ENCODE results near the gene DNM2.
"Not testable (repeated sequence)": the region's sequence is repeated elsewhere in the genome, so short reads cannot be mapped to it uniquely, and the experiment has no call there.

DNM2 gene

DNA sequence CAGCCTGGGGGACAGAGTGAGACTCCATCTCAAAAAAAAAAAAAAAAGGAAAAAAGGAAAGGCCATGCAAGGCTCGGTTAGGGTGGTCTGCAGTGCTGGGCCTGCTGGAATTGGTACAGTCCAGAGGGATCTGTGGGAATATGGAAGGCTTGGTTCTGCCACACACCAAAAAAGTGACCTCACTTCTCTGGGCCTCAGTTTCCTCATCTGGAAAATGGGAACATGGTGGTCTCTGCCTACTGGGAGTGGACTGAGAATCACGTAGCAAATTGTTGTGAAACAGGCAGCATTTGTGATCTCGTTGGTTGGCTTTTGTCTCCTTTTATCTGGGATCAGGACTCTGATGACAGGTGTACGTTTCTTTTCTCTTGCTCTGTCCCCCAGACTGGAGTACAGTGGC, 7.5 kb downstream of the DNM2 start:
- DNase-seq (ENCODE audit: low spot score): no peak

DNA sequence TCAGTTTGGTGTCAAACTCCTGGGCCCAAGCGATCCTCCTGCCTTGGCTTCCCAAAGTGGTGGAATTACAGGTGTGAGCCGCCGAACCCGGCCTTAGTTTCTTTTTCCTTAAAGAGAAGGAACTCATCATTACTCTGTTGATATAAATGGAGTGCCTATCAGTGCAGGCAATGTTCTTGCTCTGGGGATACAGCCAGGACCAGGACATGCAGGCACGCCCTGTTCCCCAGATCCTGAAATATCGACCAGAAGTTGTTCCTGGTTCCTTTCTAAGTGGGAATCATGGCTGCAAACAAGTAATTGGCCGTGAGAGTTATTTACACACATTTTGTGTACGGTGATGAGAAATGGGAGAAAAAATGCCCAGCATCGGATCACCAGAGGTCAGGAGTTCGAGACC, 8.4 kb downstream of the DNM2 start:
- DNase-seq (ENCODE audit: low spot score): no peak

DNA sequence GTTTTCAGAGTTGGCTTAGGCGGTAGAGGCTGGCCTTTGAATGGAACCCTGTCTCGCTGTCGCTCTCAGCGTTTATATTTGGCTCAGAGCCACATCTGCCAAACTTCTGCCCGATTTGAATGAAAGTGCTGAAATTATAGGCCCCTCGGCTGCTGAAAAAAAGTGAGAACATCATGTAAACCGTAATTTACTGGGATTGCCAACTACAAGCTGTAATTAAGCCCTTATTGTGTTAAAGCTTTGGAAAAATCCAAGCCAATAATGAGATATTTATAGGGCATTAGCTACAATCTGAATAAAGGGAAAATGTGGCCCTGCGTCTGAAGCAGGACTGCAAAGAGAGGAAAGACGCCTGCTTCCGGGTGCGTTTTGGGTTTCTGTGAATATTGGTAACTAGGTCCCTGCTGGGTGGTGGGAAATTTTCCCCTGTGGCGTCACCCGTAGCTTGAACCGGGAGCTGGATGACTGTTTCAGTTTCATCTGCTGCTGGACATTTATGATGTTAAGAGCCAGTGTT, 9.9 kb downstream of the DNM2 start:
- no peak for DNase-seq (ENCODE audit: low spot score)

DNA sequence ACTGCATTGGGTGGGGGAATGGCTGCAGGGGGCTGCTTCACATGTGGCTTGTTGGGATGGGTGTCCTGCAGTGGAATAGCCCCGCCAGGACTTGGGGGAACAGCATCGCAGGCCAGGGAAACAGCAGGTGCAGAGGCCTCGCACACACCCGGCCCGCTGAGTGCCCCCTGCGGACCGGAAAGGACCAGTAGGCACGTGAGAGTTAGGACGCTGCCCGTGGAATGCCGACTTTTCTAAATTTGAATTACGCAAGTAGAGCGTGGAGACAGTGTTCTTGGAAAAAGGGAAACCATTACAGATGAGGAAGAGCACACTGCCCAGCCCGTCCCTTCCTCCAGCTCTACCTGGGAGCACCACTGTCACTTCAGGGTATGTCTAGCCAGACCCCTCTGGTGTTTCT, 11.5 kb downstream of the DNM2 start:
- DNase-seq (ENCODE audit: low spot score): no peak

DNA sequence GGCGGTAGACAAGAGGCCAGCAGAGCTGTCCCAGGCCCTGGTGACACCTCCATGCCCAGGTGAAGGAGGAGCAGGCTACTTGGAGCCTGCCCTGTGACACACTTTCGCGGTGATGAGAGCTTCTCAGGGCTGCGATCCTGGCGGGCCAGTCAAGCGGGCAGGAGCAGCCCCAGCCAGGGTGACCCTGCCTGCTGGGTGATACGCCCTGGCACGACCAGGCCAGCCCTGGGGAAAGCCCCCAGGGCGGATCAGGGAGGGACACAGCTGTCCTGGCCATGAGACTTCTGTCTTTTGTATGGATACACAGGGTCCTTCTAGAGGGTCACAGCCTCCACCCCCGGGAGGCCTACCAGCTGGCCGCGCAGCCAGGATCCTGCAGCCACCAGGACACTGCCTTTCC, 13.1 kb downstream of the DNM2 start:
- DNase-seq (ENCODE audit: low spot score): peak; percentile 82

DNA sequence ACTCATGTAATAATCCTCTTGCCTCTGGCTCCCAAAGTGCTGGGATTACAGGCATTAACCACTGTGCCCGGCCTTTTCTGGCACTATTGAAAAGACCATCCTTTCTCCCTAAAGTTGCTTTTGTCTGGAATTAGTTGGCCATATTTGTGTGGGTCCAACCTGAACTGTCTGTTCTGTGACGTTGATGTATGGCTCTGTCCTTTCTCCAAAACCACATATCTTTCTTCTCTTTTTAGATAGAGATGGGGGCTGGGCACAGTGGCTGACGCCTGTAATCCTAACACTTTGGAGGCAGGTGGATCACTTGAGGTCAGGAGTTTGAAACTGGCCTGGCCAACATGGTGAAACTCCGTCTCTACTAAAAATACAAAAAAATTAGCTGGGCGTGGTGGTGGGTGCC, 17.9 kb downstream of the DNM2 start:
- DNase-seq (ENCODE audit: low spot score): no peak

DNA sequence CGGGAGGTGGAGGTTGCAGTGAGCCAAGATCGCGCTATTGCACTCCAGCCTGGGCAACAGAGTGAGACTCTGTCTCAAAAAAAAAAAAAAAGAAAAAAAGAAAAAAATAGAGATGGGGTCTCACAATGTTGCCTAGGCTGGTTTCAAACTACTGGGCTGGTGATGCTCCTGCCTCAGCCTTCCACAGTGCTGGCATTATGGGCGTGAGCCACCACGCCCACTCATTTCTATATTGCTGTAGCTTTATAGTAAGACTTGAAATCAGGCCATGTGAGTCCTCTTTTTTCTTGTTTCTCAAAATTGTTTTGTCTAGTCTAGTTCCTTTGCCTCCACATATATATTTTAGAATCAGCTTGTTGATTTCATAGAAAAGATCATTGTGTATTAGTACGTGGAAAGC, 18.3 kb downstream of the DNM2 start:
- no peak for DNase-seq (ENCODE audit: low spot score)

DNA sequence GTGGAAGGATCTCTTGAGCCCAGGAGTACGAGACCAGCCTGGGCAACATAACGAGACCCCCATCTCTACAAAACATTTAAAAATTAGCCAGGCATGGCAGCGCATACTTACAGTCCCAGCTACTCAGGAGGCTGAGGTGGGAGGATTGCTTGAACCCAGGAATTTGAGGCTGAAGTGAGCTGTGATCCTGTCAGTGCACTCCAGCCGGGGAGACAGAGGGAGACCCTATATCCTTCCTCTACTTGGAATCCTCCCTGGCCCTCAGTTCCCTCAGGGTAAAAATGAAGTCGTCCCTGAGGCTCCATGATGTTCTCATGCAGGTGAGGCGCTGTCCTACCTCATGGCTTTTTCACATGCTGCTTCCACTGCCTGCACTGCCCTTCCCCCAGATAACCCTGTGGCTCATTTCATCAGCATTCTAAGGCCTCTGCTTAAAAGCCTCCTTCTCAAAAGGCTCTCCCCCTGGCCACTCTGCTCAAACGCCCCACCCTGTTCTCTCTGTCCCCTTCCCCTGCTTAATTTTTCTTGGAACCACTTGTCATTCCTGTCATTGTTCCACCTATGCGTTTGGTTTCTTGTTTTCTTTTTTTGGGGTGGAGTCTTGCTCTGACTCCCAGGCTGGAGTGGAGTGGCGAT, 19.2 kb downstream of the DNM2 start:
- no peak for DNase-seq (ENCODE audit: low spot score)

DNA sequence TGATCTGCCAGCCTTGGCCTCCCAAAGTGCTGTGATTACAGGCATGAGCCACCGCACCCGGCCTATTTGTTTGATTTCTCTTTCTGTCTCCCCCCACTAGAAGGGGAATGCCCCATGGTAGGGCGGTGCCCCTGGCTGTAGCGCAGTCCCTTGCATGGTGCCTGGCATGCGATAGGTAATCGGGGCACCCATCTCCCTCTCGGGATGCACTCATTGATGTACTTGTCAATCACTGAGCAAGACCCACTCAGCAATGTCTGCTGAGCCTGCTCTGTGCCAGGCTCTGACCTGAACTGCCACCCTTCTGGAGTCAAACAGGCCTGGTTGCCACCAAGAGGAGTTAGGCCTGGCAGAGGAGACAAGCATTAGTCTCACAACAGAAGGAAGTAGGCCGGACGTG, 19.8 kb downstream of the DNM2 start:
- no peak for DNase-seq (ENCODE audit: low spot score)

DNA sequence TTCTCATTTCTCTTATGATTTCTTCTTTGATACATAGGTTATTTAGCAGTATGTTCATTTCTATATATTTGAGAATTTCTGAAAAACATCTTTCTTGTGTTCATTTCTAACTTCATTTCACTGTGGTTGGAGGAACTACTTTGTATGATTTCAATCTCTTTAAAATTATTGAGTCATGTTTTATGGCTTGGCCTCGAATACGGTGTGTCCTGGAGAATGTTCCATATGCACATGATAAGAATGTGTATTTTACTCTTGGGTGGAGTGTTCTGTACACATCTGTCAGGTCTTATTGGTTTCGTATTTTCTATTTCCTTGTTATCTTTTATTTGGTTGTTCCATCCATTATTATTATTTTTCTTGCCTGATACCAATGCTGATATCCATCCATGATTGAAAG, 22.9 kb downstream of the DNM2 start:
- no peak for DNase-seq (ENCODE audit: low spot score)

DNA sequence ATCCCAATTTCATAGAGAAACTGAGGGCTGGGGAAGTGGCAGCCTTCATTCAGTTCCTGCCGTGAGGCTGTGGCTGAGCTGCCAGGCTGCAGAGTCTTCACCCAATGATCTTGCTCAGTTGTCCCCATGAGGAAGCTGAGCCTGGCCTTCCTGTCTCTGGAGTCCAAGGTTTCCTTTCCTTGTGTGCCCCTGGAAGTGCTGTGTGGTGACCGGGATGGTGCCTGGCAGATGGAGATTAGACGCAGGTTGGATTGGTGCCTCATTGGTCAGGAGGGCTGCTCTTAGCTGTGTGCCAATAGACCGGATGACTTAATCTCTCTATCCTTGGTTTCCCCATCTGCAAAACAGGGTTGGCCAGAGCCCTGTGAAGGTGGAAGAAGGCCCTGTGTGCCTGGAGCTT, 24.6 kb downstream of the DNM2 start:
- DNase-seq (ENCODE audit: low spot score): no peak

DNA sequence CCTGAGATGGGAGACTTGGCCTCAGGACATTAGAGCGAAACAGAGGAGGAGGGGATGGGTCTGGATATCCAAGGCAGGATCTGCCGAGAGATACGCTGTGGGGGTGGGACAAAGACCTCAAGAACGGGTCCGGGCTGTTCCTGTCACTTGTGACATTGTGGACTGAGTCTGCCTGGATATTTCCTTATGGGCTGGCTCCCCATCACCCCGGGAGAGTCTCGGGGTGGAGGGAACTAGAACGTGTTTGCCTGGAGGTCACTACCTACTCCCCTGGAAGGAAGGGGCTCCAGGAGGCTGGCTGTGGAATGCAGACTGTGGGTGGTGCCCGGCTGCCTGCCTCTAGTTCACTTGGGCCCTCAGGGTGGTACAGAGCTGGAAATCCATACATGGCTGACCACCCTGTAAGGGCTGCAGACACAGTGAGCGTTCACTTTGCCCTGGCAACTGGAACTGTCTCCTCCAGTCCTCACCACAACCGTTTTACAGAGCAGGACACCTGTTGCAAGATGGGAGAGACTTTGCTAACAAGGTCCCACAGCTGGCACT, 26.4 kb downstream of the DNM2 start:
- DNase-seq (ENCODE audit: low spot score): no peak

DNA sequence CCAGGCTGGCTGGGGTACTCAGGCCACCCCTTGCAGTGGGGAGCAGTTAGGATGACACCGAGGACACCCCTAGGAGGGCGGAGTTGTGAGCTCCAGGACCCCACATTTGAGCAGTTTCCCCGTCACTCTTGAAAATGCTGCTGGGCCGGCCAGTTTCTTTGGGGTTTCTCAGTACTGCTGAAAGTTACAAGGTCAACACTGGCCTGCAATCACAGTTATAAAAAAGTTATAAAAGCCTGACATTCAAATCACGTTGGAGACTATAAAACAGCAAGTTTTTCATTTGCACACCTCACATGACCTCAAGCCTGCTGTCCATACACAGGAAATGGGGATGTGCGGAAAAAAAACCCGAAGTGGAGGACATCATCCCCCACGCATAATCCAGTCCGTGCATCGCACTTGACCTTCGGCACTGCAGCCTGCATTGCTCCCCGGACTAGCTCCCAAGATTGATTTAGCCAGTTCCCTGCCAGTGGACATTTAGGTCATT, 27.0 kb downstream of the DNM2 start:
- DNase-seq (ENCODE audit: low spot score): no peak

DNA sequence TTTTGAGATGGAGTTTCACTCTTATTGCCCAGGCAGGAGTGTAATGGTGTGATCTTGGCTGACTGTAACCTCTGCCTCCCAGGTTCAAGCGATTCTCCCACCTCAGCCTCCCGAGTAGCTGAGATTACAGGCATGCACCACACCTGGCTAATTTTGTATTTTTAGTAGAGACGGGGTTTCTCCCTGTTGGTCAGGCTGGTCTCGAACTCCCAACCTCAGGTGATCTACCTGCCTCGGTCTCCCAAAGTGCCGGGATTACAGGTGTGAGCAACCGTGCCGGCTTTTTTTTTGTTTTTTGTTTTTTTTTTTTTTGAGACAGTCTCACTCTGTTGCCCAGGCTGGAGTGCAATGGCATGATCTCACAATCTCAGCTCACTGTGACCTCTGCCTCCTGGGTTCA, 28.6 kb downstream of the DNM2 start:
- DNase-seq (ENCODE audit: low spot score): not testable (repeated sequence)

DNA sequence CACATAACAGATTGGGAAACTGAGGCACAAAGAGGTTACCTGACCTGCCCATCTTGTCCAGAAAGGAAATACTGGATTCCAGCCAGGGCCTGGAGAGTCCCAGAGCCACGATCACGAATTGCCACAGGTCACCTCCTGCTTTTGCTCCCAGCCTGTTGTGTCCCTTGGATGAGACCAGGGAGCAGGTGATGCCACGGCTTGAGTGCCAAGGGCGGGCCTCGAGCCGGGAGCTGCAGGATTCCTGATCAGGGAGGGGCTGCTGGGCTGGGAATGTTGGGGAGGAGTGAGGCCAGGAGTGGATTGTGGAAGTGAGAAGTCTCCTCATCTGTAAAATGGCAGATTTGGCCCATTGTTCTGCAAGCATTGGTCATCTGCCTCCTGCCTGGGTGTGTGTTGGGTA, 29.4 kb downstream of the DNM2 start:
- DNase-seq (ENCODE audit: low spot score): no peak

DNA sequence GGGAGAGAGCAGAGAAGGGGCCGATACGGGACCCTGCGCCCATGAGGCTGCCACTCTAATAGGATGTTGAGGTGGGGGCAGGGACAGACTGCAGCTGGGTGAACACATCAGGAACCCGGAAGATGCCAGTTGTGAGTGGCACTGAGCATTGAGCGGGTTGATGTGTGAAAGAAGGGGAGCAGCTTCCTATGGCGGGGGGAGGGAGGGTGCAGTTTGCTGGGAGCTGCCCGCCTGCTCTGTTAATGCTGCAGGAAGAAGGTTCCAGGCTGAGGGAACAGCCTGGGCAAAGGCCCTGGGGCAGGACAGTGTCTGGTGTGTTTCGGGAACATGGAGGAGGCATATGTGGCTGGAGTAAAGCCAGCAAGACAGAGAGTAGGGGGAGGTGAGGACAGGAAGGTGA, 29.8 kb downstream of the DNM2 start:
- DNase-seq (ENCODE audit: low spot score): no peak

DNA sequence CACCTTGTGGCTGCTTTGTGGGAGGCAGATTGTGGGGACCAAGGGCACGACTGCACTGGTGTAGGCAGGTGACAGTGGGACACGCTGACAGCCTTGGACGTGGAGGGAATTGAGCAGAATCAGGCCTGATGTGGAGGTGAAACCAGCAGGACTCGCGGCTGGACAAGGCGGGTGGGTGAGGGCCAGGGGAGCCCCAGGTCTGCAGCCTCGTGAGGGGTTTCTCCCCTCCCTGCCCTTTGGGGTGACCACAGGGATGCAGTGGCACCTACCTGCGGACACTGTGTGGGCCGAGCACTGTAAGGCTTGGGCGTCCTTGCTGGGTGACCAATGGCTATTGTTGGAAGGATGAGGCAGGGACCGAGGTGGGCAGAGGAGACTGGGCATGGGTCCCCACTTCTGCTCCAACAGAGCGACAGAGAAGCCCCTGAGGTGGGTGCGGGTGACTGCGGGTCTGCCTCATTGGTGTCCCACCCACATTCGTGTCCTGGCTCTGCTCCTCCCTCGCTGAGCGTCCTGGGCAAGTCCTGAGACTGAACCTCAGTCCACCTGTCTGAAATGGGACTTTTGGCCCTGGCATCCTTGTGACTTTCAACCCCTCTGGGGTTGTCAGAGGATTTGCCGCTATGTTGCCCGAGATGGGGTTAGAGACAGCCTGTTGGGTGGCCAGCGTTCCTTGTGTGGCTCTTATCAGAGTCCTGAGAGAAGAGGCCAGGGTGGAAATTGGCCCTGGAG, 30.5 kb downstream of the DNM2 start:
- no peak for DNase-seq (ENCODE audit: low spot score)

DNA sequence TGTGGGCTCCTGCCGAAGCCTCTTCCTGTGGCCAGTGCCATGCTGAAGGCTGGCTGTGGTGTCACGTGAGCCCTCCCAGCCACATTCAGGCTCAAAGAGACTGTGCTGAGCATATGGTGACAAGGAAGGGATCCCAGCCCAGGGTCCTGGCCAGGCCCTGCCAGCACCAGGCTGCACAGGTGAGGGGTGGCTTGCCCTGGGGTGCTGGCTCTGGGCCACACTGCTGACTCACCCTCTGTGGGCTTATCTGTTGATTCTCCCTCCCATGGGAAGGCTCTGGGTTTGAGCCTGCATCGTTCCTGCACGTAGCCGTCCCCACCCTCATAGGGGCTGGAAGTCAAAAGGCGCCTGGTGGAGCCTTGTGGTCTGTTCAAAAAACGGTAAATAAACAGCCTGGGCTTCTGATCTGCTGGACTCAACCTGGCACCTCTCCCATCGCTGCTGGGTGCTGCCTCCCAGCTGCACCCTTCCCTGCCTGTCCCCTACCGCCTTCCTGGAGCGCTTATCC, 31.1 kb downstream of the DNM2 start:
- DNase-seq (ENCODE audit: low spot score): no peak

DNA sequence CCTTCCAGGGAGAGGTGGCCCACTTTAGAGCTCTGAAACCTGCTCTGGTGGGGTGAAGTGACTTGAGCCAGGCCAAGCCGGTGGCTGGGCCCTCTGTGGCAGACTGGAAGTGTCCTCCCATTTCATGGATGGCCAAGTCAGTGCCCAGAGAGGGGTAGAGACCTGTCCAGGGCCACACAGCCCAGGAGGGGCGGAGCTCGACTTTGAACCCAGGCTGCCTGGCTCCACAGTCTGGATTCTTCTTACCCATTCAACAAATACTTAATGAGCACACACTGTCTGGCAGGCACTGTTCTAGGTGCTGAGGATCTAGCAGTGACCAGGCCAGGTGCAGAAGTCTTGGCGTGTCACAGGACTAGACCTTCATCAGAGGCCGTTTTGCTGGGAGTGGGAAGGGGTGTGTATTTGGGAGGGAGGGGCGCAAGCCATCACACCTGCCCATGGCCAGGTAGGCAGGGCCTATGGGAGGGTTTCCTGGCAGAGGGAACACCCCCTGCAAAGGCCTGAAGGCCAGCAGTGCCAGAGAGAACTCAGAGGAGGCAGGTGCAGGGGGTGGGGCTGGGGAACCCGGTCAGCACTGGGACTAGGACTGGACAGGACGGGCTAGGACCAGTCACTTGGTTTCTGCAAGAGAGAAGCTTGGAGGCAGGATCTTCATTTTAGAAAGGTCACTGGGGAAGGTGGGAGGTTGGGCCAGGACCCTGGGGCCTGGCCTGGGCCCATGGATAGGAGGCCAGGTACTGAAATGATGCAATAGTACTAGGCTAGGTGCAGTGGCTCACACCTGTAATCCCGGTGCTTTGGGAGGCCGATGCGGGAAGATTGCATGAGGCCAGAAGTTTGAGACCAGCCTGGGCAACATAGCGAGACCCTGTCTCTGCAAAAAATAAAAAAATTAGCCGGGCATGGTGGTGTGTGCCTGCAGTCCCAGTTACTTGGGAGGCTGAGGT, 31.8 kb downstream of the DNM2 start:
- no peak for DNase-seq (ENCODE audit: low spot score)

DNA sequence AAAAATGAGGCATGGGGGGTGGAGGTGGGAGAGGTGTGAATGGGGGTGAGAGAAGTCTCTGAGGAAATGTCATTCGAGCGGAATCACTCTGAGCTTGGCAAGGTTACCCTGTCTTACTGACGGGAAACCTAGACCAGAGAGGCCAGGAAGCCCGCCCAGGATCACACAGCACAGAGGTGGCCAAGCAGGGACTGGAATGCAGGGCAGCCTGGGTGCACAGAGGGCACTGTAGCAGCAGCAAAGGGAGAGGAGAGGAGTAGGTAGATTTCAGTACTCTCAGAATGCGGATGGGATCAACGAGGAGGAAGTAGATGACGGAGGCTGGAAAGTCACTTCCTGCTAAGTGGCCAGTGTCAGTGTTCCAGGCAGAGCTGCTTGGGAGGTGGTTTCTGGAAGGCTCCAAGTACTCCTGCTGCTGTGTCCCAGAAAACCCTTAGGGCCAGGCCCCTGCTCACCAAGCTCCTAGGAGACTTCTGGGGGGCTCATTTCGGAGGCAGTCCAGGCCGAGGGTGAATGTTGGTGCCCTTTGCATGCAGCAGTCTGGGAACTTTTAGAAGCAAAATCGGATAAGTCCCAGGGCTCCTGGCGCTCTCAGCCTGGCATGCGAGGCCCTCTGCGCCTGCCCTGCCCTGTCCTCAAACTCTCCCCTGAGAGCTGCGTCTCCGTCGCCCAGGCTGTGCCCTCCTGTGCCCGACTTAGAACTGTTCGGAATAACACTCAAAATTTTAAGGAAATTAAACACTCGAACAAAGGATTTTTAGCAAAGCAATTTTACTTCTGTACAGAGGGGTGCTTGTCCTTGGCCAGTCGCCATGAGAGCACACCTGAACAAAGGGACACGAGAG, 33.5 kb downstream of the DNM2 start:
- DNase-seq (ENCODE audit: low spot score): no peak
